HL-60 (cell line): ENCODE measurements around the gene NLGN1.

Source experiments
- GABPA ChIP-seq: IDR thresholded peaks from 2 replicates; pipeline ENCODE4 v1.6.1; 2012; ENCODE audit warnings: low read depth
- TF ChIP-seq, protein P1 (sequence below): IDR thresholded peaks from one replicate; pipeline ENCODE4 v1.5.1; 2011; ENCODE audit warnings: low read length, control low read depth, inconsistent platforms; ENCODE audit not compliant: insufficient read depth

DNA sequence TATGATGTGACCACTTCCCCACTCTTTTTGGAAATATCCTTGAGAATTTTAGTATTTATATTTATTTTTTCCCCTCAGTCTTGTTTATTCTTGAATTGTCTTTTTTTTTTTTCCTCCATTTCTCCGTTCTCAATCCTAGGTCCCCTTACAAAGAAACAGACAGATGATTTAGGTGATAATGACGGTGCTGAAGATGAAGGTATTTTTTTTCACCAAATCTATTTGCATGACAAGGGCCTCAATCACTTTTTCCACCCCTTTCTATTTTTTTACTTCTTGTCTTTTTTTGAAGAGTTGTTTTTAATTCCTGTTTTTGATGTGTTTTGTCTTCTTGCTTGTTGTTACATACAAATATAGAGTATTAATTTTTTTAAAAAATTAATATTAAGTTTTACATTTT, 402.6 kb downstream of the NLGN1 start:
- TF ChIP-seq GABPA = no peak
- TF ChIP-seq, protein P1, sequence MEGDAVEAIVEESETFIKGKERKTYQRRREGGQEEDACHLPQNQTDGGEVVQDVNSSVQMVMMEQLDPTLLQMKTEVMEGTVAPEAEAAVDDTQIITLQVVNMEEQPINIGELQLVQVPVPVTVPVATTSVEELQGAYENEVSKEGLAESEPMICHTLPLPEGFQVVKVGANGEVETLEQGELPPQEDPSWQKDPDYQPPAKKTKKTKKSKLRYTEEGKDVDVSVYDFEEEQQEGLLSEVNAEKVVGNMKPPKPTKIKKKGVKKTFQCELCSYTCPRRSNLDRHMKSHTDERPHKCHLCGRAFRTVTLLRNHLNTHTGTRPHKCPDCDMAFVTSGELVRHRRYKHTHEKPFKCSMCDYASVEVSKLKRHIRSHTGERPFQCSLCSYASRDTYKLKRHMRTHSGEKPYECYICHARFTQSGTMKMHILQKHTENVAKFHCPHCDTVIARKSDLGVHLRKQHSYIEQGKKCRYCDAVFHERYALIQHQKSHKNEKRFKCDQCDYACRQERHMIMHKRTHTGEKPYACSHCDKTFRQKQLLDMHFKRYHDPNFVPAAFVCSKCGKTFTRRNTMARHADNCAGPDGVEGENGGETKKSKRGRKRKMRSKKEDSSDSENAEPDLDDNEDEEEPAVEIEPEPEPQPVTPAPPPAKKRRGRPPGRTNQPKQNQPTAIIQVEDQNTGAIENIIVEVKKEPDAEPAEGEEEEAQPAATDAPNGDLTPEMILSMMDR = no peak
